Measurements from ENCODE around the gene ANKRD24. TPM values are rescaled to one million over a fixed set of nuclear protein-coding genes. Genes with fewer than 3 reads are reported as not detected.
A peak's percentile ranks its signal among the peaks of the same experiment; 100 is the strongest.

ANKRD24 gene
- total RNA-seq, 2 experiments from 2014 or later = 1.1 to 1.3 TPM

DNA sequence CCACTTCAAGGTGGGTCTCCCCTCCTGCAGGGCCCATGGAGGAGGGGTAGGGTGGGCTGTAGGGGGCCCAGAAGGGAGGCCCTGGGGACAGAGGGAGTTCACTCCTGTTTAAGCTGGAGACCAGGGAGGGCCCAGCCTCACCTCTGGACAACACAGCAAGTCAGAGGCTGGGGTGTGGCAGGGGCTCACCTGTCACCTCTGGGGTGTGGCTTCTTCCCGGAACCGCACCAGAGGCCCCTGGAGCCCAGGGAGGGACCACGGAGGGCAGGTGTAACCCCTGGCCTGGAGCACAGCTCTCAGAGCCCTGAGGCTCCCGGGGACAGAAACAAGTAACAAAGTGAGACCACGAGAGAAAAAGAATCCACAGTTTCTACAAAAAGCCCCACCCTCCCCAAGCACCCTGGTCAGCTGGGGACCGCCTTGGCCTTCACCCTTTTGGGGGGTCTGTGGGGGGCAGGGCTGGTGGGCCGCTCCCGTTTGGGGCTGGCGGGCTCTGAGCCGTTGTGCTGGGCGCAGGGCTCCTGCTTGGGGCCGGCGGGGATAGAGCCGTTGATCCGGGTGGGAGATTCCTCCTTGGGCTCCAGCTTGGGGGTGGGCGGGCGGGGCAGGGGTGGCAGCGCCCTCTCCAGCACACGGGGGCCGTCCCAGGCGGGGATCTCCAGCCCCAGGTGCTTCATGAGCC is 8.1 kb upstream of the ANKRD24 start:
- peaks cover 1% of the 10 kb centered on the region for H3K4me1 Mint-ChIP-seq
- CTCF ChIA-PET = interaction anchor here (0.9 kb wide), 1 partner anchor 34 kb away, joined by 4 read pairs; no protein-coding TSS in a partner anchor

DNA sequence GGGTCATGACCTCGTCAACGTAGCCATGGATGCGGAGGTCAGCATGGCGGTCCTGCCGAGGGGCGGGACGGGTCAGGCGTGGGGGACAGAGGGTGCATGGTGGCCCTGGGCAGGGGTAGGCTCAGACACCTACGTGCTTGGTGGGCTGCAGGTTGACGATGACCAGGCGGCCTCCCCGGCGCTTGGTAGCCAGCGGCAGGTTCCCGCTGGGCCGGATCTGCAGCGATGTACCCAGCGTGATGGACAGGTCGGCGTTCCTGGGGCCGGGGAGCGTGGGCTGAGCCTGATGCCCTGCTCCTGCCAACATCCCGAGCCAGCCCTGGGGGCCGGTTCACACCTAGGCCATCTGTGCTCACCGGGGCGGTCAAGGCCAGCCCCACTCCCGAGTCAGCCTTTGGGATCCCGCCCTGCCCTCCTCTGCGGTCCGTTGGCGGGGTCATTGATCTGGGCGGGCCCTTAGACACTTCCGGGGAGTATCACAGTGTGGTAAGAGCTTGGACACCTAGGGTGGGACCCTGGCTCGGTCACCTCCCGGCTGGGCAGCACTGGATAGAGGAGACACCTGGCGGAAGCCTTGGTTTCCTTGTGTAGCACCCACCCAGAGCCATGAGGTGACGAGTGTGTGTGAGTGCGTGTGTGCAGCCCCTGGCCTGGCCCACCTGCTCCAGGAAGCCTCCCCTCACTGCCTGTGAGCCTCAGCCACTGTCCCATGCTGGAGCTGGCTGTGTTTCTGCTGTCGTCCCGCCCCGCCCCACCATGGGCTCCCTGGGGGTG is 7.4 kb upstream of the ANKRD24 start:
- Mint-ChIP-seq H3K27me3 (peaks cover 8% of the 10 kb centered on the region), H3K36me3 (ENCODE audit: low read depth) (peaks cover 16% of the 10 kb centered on the region), H3K27ac (no peak overlapping the region), H3K4me1 (peaks cover 6% of the 10 kb centered on the region), H3K4me3 (no peak overlapping the region), H3K9me3 (ENCODE audit: low read depth) (no peaks in the 10 kb centered on the region)
- CTCF ChIA-PET = no interaction called here
- DNase-seq = no peak
- POLR2A ChIA-PET = no interaction called here
- no peak for ATAC-seq
- intact Hi-C loops (cut with DNase I, micrococcal nuclease) = no loop called here

More for the DNA sequence above, 8.1 kb upstream of the ANKRD24 start:
- H3K27me3 Mint-ChIP-seq = peaks cover 8% of the 10 kb centered on the region
- DNase-seq = no peak
- H3K9me3 Mint-ChIP-seq (ENCODE audit: low read depth) = no peaks in the 10 kb centered on the region
- no peak overlapping the region for H3K4me3 Mint-ChIP-seq
- H3K27ac Mint-ChIP-seq = no peak overlapping the region
- no peak for ATAC-seq
- H3K36me3 Mint-ChIP-seq (ENCODE audit: low read depth) = peaks cover 10% of the 10 kb centered on the region
- POLR2A ChIA-PET = no interaction called here
- intact Hi-C loops (cut with DNase I, micrococcal nuclease) = no loop called here

DNA sequence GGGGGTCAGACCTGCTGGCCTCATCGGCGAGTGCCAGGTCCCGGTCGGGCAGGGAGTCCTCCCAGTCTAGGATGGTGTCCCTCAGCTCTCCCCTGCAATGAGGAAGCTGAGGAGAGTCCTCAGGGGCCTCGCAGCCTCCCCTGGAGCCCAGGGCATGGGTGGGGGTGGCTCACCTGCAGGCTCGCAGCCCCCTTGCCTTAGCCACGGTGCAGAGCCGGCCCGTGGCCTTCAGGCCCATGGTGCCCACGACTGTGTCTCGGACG is 6.9 kb upstream of the ANKRD24 start:
- DNase-seq = no peak
- Mint-ChIP-seq H3K36me3 (ENCODE audit: low read depth) (peaks cover 18% of the 10 kb centered on the region), H3K4me3 (no peak overlapping the region), H3K27me3 (peaks cover 8% of the 10 kb centered on the region), H3K27ac (no peak overlapping the region), H3K9me3 (ENCODE audit: low read depth) (no peaks in the 10 kb centered on the region), H3K4me1 (peaks cover 11% of the 10 kb centered on the region)
- CTCF ChIA-PET = no interaction called here
- POLR2A ChIA-PET = no interaction called here
- intact Hi-C loops (cut with DNase I, micrococcal nuclease) = no loop called here
- ATAC-seq = no peak

DNA sequence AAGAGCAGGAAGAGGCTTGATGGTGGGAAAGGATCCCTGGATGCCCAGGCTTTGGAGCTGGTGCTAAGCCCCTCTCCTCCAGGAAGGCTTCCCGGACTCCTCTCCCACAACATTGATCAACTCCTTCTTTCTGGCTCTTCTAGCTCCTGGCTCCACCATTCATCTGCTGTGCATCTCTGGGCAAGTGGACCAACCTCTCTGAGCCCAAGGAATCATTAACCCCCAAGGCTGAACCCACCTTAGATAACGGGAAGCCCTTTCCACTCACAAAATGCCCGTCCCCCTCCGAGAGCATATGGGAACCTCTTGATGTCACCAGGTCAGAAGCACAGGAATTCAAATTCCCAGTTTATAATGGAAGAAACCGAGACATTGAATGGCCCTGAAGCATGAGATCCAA is 5.3 kb upstream of the ANKRD24 start:
- Mint-ChIP-seq H3K27me3 (peaks cover 3% of the 10 kb centered on the region), H3K36me3 (ENCODE audit: low read depth) (peaks cover 22% of the 10 kb centered on the region), H3K4me3 (no peak overlapping the region), H3K4me1 (peaks cover 22% of the 10 kb centered on the region), H3K27ac (no peak overlapping the region), H3K9me3 (ENCODE audit: low read depth) (no peaks in the 10 kb centered on the region)
- intact Hi-C loops (cut with DNase I, micrococcal nuclease) = no loop called here
- POLR2A ChIA-PET = no interaction called here
- DNase-seq (no peak), ATAC-seq (no peak)
- CTCF ChIA-PET = interaction anchor here (0.6 to 1.1 kb wide), 2 partner anchors 37 to 443 kb away, joined by 3 to 4 read pairs; no protein-coding TSS in a partner anchor

DNA sequence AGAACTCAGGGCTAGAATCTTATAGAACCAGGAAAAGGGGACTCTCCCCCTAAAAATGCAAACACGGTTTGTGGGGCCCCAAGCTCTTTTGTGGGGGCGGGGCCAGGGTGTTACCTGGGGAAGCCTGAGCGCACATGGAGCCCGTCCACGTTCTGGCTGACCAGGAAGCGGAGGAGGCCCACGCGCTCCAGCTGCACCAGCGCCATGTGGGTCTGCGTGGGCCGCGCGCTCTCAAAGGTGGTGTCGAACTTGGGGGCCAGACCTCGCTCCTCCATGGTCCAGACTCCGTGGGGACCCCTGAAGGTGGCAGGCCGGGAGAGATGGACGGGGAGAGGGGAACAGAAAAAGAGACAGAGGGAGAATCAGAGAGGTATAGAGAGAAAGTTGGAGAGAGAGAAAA is 3.5 kb upstream of the ANKRD24 start:
- Mint-ChIP-seq H3K27me3 (no peaks in the 10 kb centered on the region), H3K4me3 (no peak overlapping the region), H3K4me1 (peaks cover 30% of the 10 kb centered on the region), H3K36me3 (ENCODE audit: low read depth) (peaks cover 22% of the 10 kb centered on the region), H3K27ac (no peak overlapping the region), H3K9me3 (ENCODE audit: low read depth) (no peaks in the 10 kb centered on the region)
- ChIA-PET POLR2A (no interaction called here), CTCF (no interaction called here)
- intact Hi-C loops (cut with DNase I, micrococcal nuclease) = no loop called here
- no peak for DNase-seq
- no peak for ATAC-seq

DNA sequence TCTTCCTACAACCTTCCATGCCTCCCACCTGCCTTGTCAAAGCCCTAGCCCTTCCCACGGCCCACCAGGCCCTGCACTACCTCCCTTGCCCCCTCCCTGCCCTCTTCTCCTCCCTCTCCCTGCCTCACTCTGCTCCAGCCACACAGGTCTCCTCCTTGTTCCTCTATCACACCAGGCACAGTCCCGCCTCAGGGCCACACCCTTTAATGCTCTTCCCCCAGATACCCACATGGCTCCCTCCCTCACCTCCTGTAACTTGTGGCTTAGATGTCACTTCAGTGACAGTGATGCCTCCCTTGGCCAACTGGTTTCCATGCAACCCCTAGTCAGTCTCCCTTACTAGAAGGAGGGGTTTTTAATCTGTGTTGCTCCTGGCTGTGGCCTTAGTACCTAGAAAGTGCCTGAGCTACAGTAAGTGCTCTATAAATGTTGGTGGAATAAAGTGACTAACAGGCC is 1.4 kb upstream of the ANKRD24 start:
- POLR2A ChIA-PET = no interaction called here
- H3K4me1 Mint-ChIP-seq = peaks cover 30% of the 10 kb centered on the region

DNA sequence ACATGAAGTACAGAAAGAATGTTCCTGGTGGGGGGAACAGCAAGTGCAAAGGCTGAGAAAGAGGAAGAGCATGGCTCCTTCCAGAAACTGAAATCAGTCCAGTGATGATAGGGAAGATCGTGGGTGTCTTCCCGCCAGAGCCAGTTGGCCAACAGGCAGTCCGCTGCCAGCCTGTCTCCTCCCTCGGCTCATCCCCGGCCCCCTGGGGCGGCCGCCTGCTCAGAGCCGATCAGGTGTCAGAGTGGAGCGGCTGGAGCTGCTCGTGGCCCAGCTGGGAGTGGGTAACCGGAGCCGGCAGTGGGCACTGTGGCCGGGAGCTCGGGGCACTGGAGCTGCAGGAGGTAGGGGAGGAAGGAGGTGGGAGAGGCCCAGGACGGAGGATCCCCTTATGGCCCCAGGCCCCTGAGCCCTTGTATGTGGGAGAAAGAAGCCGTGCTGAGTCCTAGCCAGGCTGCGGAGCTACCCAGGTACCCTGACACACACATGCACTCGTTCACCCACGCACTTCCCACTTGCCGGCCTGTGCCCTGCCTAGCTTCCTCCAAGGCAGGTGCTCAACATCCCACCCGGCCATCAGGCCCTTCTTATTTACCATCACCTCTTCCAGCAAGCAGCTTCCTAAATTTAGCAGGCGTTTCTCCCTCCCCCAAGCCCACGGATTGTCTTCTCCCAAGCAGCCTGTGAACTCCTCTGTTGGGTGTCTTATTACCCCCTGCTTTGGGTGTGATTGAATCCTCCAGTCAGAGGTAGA is 1.7 kb downstream of the ANKRD24 start:
- ChIA-PET CTCF (no interaction called here), POLR2A (interaction anchor here (0.6 kb wide), 1 partner anchor 496 kb away, joined by 4 read pairs; no protein-coding TSS in a partner anchor)
- Mint-ChIP-seq H3K4me1 (peaks cover 30% of the 10 kb centered on the region), H3K27me3 (no peaks in the 10 kb centered on the region), H3K4me3 (peak overlapping the region; percentile 92), H3K9me3 (ENCODE audit: low read depth) (no peaks in the 10 kb centered on the region), H3K27ac (no peak overlapping the region), H3K36me3 (ENCODE audit: low read depth) (peaks cover 14% of the 10 kb centered on the region)
- ATAC-seq = no peak
- intact Hi-C loops (cut with DNase I, micrococcal nuclease) = loop anchor here in 1 of 2 experiments (2.0 to 5.0 kb wide), 4 partner anchors 143 to 907 kb away; partner anchors contain the start of genes CHAF1A, DOHH and SH3GL1
- no peak for DNase-seq

More for the DNA sequence above, 1.4 kb upstream of the ANKRD24 start:
- no peak for ATAC-seq
- Mint-ChIP-seq H3K4me3 (peak overlapping the region; percentile 92), H3K27me3 (no peaks in the 10 kb centered on the region), H3K9me3 (ENCODE audit: low read depth) (no peaks in the 10 kb centered on the region), H3K27ac (no peak overlapping the region), H3K36me3 (ENCODE audit: low read depth) (peaks cover 17% of the 10 kb centered on the region)
- intact Hi-C loops (cut with DNase I, micrococcal nuclease) = loop anchor here (2.0 to 5.0 kb wide), 4 partner anchors 146 to 679 kb away; partner anchors contain the start of genes CHAF1A (in 1 of the 2), DOHH (in 1 of the 2) and SH3GL1 (in 1 of the 2)
- CTCF ChIA-PET = interaction anchor here (0.8 kb wide), 2 partner anchors 15 to 20 kb away, joined by 4 to 5 read pairs; no protein-coding TSS in a partner anchor
- no peak for DNase-seq

DNA sequence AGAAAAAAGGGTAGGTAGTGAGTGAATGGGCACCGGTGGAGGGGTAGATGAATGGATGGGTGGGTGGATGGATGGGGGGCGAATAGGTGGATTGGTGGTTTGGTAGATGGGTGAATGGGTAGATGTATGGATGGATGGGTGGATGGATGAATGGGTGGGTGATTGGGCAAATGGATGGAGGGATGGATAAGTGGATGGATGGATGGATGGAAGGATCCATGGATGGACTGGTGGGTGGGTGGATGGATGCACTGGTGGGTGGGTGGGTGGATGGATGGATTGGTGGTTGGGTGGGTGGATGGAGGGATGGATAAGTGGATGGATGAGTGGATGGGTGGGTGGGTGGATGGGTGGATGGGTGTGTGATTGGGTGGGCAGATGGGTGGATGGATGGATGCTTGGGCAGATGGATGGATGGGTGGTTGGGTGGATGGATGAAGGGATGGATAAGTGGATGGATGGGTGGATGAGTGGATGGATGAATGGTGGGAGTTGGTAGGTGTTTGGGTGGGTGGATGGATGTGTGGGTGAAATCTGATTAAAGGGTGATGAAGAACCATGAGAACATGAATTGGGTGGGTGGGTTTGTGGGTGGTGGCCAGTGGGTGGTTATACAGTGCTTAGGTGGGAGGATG is 2.3 kb downstream of the ANKRD24 start:
- DNase-seq = no peak
- POLR2A ChIA-PET = no interaction called here
- CTCF ChIA-PET = no interaction called here
- Mint-ChIP-seq H3K9me3 (ENCODE audit: low read depth) (no peaks in the 10 kb centered on the region), H3K36me3 (ENCODE audit: low read depth) (peaks cover 7% of the 10 kb centered on the region), H3K4me3 (peak overlapping the region; percentile 46), H3K4me1 (peaks cover 24% of the 10 kb centered on the region), H3K27ac (no peak overlapping the region), H3K27me3 (no peaks in the 10 kb centered on the region)
- intact Hi-C loops (cut with DNase I, micrococcal nuclease) = loop anchor here in 1 of 2 experiments (5.0 kb wide), 3 partner anchors 142 to 683 kb away; partner anchors contain the start of genes CHAF1A, DOHH and SH3GL1
- no peak for ATAC-seq

DNA sequence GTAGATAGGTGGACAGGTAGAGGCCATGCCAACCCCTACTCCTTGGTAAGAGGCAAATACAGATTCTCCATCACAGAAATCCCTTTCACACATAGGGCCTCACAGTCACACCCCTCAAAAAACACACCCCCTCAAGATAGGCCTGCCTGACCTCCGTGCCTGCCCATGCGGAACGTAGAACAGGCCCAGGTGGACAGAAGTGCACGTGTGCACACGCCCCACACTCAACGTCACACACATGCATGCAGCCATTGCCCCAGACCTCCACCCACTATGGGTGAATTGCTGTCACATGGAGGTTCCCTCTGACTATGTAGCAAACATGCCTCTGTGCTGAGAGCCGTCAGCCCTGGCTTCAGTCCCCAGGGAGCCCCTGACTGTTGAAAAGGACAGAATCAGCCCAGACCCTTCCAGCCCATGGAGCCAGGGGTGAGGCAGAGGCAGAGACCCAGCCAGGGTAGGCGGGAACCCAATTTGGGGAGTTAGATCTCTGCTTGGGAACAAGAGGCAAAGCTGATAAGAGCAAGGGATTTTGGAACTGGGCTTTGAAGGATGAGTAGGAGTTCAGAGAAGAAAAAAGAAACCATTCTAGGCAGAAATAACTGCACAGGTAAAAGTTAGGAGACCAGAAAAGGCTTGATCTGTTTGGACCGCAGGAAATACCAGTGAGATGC is 3.1 kb downstream of the ANKRD24 start:
- Mint-ChIP-seq H3K4me1 (peaks cover 19% of the 10 kb centered on the region), H3K4me3 (no peak overlapping the region), H3K36me3 (ENCODE audit: low read depth) (peaks cover 3% of the 10 kb centered on the region), H3K27ac (peak overlapping the region; percentile 10), H3K9me3 (ENCODE audit: low read depth) (no peaks in the 10 kb centered on the region), H3K27me3 (no peaks in the 10 kb centered on the region)
- intact Hi-C loops (cut with DNase I, micrococcal nuclease) = loop anchor here in 1 of 2 experiments (1.0 kb wide), 1 partner anchor 199 kb away; no protein-coding TSS in a partner anchor
- ATAC-seq (no peak), DNase-seq (no peak)
- ChIA-PET CTCF (no interaction called here), POLR2A (no interaction called here)

DNA sequence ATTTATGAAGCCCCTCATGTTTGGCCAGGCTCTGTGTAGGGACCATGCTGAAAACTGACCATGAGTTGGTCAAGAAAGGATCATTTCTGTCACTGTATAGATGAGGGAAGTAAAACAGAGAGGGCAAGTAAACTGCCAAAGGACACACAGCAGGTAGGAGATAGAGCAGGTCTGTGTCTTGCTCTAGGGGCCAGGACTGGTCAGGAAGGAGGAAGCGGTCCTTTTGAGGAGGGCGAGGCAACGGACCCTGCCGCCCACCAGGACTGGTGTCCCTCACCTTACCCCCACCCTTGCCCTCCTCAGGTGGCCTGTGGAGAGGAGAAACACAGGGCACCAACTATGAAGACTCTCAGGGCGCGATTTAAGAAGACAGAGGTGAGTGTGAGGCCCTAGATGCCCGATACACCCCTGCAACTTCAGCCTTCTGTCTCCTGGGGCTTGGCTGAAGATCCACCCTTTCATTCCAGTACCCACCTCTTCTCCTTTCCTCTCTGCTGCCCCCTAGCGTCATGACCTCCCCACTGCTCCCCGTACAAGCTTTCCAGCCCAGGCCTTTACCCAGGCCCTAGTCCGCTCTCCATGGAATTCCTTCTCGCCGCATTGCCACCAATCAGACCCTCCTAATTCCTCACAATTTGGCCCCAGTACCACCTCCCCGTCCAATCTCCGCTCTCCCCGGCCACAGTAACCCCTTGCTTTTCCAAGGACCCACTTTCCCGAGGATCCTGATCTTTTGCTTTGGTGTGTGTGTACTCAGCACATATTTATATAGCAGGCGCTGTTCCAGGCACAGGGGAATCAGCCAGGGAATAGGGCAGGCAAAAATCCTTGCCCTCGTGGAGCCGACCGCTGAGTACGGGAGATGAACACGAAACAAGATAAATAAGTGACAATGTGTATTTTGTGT is 3.9 kb downstream of the ANKRD24 start:
- DNase-seq (peak; percentile 92), ATAC-seq (peak; percentile 74)
- Mint-ChIP-seq H3K27ac (no peak overlapping the region), H3K36me3 (ENCODE audit: low read depth) (no peaks in the 10 kb centered on the region), H3K27me3 (no peaks in the 10 kb centered on the region), H3K4me1 (peaks cover 11% of the 10 kb centered on the region), H3K4me3 (no peak overlapping the region), H3K9me3 (ENCODE audit: low read depth) (no peaks in the 10 kb centered on the region)
- POLR2A ChIA-PET = interaction anchor here (0.5 kb wide), 1 partner anchor 181 kb away, joined by 3 read pairs; no protein-coding TSS in a partner anchor
- intact Hi-C loops (cut with DNase I, micrococcal nuclease) = loop anchor here in 1 of 2 experiments (1.0 kb wide), 1 partner anchor 200 kb away; no protein-coding TSS in a partner anchor
- CTCF ChIA-PET = interaction anchor here (0.6 to 1.0 kb wide), 3 partner anchors 9 to 179 kb away, joined by 3 to 4 read pairs (median 3); partner anchors contain the start of gene PIAS4

All from activated CD4-positive, alpha-beta T cell treated with anti-CD3 and anti-CD28 coated beads for 36 hours (primary cell).